GM12864 (cell line): ENCODE results near the gene CBX7.

ENCODE experiments used
- DNase-seq: peaks from one replicate; pipeline ENCODE4 v3.0.0-alpha.2; 2011; ENCODE audit warnings: low read depth
- H3K4me3 ChIP-seq: 2 replicates; pipeline ENCODE4 v1.5.1; 2011; ENCODE audit warnings: mild to moderate bottlenecking, low read depth, low read length, control low read depth
- CTCF ChIP-seq: IDR thresholded peaks from 2 replicates; pipeline ENCODE4 v1.5.1; 2011; ENCODE audit warnings: low read depth, mild to moderate bottlenecking, moderate library complexity, low read length, control low read depth, inconsistent platforms; ENCODE audit errors: missing control alignments

Gene CBX7

GRCh38 chr22:39129746-39130145 is 22.7 kb downstream of the CBX7 start:
- TF ChIP-seq CTCF: no peak
- no peak for DNase-seq
- no peak overlapping the region for H3K4me3 ChIP-seq

GRCh38 chr22:39129081-39129480 is 23.4 kb downstream of the CBX7 start:
- DNase-seq: no peak

GRCh38 chr22:39128508-39128907 is 24.0 kb downstream of the CBX7 start:
- no peak for DNase-seq
- TF ChIP-seq CTCF: no peak
- no peak overlapping the region for H3K4me3 ChIP-seq

More at GRCh38 chr22:39129081-39129480, 23.4 kb downstream of the CBX7 start:
- no peak for TF ChIP-seq CTCF
- no peak overlapping the region for H3K4me3 ChIP-seq

GRCh38 chr22:39125622-39126021 is 26.9 kb downstream of the CBX7 start:
- no peak for TF ChIP-seq CTCF
- H3K4me3 ChIP-seq: no peak overlapping the region
- no peak for DNase-seq

GRCh38 chr22:39123751-39124581 is 28.5 kb downstream of the CBX7 start:
- DNase-seq: no peak
- no peak overlapping the region for H3K4me3 ChIP-seq
- no peak for TF ChIP-seq CTCF

- no peak for TF ChIP-seq CTCF
- DNase-seq: no peak
- no peak overlapping the region for H3K4me3 ChIP-seq
These were observed 29.6 kb downstream of the CBX7 start for GRCh38 chr22:39122772-39123470.
